IPS-11a (cell line): Measurements from ENCODE around the gene TMEM231.
"Not testable (repeated sequence)": the region's sequence is repeated elsewhere in the genome, so short reads cannot be mapped to it uniquely, and the experiment has no call there.

ENCODE experiments used
- H3K4me3 ChIP-seq: one replicate; pipeline ENCODE4 v1.5.1; 2013; ENCODE audit warnings: low read depth, low read length, control low read depth

TMEM231 gene, protein sequence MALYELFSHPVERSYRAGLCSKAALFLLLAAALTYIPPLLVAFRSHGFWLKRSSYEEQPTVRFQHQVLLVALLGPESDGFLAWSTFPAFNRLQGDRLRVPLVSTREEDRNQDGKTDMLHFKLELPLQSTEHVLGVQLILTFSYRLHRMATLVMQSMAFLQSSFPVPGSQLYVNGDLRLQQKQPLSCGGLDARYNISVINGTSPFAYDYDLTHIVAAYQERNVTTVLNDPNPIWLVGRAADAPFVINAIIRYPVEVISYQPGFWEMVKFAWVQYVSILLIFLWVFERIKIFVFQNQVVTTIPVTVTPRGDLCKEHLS

DNA sequence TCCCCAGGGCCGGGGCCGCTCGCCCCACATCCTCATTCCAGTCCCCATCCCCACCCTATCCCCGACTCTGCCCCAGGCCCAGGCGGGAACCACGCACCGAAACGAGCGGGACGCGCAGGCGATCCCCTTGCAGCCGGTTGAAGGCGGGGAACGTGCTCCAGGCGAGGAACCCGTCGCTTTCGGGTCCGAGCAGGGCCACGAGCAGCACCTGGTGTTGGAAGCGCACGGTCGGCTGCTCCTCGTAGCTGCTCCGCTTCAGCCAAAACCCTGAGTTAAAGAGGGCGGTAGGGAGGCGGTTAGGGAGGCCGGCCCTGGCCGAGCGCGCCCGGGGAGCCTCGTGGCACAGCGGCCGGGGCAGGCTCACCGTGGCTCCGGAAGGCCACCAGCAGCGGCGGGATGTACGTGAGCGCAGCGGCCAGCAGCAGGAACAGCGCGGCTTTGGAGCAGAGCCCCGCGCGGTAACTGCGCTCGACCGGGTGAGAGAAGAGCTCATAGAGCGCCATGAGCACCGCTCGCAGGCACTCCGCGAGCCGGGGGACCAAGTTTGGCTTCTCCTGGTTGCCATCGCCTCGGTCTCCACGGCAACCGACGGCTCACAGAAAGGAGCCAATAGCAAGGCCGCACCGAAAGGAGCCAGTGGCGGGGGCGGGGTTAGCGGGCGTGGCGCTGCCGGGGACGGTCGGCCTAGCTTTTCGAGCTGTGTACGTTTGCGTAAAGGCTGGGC is at the start of gene TMEM231:
TSS of gene TMEM231 (minus strand) at position 546 of the 724 bp plus-strand sequence. CDS start at position 503, 43 bp downstream.
- peak within 1 kb of the TSS; percentile 76 for H3K4me3 ChIP-seq

DNA sequence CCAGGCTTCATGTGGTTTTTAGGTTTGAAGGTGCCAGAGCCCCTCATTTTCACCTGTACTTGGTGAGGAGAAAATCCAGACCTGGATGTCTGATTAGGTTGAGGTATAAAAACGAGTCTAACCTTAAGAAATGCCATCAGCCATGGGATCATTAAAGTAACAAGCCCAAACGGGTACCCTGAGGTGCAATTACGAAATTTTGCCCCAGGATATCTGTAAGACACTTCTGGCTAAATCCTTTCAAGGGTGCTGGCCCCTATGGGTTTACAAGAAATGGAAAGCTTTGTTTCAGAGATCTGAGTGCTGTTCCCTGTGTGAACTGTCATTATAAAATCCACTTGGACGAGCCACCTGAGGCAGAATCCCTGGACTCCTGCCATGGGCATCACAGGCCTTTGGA is 47.2 kb upstream of the TMEM231 start:
- H3K4me3 ChIP-seq = no peak overlapping the region

DNA sequence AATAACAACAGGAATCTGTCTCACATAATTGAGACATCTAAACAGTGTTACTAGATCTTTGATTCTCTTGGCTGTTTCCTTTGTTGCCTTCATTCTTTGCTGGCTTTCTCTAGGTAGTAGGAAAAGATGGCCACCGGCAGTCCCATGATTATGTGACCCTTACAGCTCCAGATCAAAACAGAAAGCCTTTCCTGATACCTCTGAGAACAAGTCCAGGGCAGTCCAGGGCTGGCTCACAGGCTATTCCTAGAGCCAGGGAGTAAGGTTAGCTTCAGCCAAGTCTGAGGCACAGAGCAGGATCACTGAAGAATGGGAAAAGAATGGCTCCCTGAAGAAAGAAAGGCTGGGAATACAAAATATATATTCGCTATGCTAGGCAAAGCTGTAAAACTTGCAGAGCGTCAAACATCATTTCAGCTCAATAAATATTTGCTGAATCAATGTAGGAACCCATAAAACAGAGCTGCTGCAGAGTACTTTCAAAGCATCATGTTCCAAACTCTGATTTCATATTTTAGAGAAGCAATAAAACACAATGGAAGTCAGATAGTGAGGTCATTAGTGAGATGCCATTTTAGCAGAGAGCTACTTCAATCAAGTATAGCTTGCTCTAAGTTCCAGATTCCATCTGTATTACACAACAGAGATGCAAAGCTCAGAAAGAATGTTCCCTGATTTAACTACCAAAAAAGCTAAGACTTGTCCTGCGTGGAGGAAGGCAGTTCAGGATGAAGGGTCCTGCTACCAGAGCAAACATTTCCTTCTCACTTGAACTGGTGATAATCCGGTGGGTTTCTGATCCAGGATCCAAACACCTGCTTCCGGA is 43.6 kb upstream of the TMEM231 start:
- H3K4me3 ChIP-seq = no peak overlapping the region

DNA sequence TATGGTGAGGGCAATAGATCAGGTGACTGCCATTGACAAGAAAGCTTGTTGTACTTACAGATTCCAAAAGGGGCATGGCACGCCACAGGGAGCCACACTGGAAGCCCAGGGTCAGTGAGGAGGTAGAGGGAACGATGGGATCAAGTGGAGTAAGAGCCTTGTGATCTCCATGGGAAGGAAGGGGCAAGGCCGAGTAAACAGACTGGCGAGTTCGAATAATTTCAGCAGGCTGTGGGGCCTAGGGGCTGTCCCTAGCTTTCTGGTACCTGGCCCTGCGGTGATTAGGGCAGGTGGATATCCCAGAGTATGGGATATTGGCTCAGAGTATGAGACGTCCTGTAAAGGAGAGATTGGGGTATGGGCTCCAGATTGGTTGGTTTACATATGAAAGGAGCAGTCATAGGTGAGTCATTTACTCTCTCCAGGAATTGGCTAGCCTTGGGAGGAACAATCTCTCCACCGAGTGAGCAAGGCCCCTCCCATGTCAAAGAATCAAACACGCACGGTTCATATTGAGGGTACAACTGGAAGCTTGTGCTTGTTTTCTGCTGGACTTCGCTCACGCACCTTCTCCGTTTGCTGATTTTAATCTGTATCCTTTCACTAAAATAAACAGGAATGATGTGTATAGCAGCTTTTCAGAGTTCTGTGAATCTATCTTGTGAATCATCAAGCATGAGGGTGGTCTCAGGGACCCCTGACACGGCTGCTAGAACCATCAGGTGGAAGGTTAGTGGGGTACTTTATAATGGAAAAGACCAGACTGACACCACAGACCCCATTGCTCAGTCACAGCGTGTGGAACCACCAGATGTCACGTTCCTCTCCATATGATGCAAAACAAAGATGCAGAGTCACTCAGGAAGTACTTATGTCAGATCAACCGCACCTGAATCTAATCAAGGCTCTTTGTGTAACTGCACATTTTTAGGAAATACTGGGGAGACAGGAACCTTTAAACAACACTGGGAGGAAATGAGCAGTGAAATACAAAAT is 38.1 kb upstream of the TMEM231 start:
- H3K4me3 ChIP-seq = no peak overlapping the region

DNA sequence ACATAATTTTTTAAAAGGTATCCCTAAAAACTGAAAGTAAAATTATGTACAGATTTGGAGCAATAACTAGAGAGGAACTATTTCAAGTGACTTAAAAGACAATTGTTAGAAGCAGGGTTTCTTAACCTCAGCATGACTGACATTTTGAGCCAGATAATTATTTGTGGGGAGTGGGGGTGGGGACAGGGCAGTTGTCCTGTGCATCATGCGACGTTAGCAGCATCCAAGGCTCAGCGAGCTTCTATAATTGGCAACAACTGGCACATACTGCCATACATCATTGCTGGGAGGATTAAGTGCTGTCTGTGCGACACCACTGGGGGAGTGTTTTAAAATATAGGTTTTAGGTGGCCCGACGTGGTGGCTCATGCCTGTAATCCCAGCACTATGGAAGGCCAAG is 37.3 kb upstream of the TMEM231 start:
- no peak overlapping the region for H3K4me3 ChIP-seq

DNA sequence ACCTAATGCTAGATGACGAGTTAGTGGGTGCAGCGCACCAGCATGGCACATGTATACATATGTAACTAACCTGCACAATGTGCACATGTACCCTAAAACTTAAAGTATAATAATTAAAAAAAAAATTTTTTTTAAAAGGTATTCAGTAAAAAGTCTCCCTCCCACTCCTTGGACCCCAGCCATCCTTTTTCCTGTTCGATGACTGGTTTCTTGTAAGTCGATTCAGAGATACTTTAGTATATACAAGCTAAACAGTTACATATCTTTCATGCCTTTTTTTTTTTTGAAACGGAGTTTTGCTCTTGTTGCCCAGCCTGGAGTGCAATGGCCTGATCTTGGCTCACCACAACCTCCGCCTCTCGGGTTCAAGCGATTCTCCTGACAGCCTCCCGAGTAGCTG is 35.9 kb upstream of the TMEM231 start:
- H3K4me3 ChIP-seq = not testable (repeated sequence)

DNA sequence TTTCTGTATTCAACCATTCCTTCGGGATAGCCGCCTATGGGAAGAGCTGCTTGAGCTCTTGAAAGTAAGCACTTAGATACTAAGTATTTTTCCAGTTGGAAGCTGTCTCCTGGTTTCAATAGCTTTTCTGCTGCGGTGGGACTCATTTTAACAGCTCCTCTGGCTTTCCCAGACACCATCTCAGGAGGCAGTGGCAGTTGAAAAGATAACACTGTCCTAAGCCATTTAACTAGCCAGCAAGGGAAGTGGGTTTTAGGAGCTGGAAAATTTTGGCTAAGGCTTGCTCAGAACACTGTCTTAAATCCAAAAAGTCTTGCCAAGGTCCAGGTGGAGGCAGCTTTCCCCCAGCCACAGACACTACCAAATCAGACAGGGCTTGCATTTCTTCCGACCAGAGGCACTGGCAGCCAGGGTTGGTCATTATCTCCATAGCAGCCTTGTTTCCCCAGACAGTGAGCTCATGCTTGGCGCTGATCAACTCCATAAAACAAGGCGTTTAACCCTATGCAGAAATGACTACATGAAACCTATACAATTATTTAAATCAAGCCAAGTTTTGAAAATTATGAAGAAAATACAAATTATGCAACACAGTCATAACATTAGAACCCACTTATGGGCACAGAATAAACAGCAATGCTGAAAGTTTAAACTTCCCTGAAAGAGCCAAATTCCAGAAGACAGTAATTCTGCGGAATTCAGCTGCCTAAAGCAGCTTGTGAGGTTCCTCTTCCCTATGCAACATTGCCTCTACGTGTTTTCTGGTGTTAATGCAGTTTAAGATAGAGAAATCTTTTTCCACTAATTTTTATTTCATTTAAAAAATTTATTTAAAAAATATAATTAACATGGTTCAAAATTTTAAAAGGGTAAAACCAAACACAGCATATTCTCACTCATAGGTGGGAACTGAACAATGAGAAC is 35.1 kb upstream of the TMEM231 start:
- H3K4me3 ChIP-seq = no peak overlapping the region

DNA sequence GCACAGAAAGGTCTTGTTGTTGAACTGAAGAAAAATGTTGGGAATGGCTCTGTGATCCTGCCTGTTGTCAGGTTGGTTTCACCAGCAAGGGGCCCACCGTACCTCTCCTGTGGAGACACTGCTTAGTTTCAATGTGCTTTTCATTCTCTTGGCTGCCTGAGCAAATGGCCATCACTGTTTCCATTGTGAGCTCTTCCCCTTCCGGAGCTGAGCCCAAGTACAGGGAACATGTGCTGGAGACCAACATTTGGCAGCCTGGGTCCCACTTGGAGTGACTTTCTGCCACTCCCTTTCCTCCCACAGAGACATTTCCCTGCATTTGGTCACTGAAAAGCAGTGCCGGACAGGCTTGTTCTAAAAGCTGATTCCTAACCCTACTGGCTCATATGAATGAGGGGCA is 33.3 kb upstream of the TMEM231 start:
- no peak overlapping the region for H3K4me3 ChIP-seq

DNA sequence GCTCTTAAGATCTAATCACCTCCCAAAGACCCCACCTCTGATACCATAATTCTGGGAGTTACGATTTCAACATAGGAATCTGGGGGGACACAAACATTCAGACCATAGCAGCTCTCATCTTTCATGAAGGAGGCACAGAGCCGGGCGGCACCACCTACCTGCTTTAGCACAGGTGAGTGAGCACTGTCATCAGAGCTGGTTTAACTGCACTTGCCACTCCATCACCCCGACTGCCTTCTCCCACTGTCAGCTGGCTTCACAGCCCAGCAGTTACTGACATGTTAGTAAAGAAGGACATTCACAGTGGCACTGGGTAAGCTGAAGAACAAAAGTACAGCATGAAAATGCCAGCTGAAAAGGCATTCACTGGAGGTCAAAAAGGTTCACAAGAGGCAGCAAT is 32.7 kb upstream of the TMEM231 start:
- no peak overlapping the region for H3K4me3 ChIP-seq

DNA sequence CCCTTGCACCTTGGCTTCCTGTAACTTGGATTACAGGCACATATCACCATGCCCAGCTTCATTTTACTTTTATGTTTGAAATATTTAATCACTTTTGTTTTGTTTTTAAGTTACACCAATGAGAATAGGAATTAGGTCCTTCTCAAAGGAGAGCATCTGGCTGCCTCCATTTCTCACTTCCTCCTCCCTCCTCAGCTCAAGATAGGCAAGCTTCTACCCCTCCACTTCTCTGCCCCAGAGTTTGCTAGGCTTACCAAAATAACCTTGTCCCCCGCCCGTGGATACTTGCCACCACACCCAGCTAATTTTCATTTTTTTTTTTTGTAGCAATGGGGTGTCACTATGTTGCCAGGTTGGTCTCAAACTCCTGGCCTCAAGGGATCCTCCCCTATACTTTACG is 28.1 kb upstream of the TMEM231 start:
- H3K4me3 ChIP-seq = no peak overlapping the region

DNA sequence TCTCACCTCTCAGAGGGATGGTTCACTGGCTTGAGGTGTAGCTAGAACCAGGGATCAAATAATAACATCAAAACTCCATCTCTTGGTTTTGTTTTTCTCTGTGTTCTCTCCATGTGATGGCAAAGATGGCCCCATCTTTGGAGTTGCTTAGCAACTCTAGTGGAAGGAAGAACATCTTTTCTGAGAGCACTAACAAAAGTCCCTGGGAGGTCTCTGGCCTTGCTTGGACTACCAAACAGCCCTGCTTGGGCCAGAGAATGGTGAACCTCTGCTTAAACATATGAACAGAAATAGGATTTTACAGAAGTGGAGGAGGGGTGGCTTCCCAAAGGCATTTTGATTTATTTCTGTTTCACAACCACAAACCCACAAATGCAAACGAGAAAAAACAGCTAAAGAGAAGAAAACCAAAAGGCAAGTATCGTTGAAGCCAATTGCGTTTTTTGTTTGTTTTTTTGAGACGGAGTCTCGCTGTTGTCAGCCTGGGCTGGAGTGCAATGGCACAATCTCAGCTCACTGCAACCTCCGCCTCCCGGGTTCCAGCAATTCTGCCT is 23.3 kb upstream of the TMEM231 start:
- H3K4me3 ChIP-seq = no peak overlapping the region

DNA sequence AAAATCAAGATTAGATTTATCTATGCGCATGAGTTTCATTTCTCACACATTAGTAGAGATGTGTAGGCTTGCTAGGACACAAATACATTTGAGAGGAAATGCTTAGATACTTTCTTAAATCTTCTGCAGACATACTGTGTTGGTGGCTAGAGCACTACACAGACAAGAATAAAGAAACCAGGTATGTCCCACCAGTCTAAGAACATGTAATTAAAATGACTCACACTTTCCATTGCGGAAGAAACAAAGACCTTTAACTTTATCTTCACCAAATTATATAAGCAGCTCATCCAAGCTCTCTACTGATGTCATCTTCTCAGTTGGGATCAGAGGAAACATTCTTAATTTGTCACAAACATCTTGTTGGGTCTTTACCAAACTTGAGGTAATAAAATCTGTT is 22.7 kb upstream of the TMEM231 start:
- H3K4me3 ChIP-seq = no peak overlapping the region

DNA sequence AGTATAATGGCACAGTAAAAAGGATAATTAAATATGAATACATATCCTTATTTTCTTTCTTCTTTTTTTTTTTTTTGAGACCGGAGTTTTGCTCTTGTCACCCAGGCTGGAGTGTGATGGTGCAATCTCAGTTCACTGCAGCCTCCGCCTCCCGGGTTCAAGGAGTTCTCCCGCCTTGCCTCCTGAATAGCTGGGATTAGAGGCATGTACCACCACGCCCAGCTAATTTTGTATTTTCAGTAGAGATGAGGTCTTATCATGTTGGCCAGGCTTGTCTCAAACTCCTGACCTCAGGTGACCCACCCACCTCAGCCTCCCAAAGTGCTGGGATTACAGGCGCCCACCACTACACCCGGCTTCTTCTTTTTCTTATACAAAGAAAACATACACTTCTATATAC is 22.2 kb upstream of the TMEM231 start:
- no peak overlapping the region for H3K4me3 ChIP-seq

DNA sequence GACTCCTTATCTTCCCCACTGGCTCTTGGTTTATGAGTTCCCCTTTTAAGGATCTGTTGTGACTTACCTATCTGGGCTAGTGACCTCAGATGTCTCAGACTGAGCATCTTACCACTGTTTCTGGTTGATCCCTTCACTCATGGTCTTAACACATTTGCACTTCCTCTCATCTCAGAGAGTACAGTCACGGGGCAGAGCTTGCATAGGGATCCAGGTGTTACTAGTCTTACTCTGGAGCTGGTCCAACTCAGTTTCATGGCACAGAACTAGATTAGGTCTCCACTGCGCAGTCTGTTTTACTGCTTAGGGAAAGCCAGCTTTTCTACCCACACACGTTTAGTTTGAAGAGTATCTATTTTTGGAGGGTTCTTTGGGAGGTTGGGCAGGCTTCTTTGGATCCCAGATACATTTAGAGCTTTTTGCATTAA is 20.3 kb upstream of the TMEM231 start:
- H3K4me3 ChIP-seq = no peak overlapping the region

DNA sequence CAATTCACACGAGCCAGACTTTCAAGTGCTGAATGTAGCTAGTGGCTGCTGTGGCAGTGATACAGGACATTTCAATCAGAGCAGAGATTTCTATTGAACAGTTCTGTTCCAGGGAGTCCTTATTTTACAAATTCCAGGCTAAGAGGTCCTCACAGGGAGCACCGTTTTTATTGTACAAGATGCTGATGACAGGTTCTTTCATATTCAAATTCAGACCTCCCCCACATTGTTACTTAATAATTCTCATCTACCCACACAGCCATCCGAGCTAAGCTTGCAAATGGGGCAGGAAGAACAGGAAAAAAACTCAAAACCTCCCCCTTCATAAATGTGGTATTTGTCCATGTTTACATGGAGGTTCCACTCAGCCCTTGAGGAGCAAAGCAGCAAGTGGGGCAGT is 19.9 kb upstream of the TMEM231 start:
- no peak overlapping the region for H3K4me3 ChIP-seq

DNA sequence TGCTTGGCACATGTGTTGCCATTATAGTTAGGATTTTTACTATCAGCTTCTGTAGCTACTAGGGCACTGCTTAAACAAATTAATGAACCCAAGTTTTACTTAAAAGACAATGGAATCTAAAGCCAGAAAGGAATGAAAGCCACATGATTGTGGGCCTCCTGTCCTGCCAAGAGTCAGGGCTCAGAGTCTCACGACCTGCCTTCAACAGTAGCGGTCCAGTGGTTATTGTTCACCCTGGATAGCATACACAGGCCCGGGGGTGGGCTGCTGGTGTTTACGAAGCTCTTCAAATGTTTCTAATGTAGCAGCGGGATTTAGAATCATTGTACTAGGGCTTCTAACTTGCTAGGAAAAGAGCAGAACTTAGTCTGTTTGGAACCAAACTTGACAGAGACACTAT is 17.9 kb upstream of the TMEM231 start:
- no peak overlapping the region for H3K4me3 ChIP-seq

DNA sequence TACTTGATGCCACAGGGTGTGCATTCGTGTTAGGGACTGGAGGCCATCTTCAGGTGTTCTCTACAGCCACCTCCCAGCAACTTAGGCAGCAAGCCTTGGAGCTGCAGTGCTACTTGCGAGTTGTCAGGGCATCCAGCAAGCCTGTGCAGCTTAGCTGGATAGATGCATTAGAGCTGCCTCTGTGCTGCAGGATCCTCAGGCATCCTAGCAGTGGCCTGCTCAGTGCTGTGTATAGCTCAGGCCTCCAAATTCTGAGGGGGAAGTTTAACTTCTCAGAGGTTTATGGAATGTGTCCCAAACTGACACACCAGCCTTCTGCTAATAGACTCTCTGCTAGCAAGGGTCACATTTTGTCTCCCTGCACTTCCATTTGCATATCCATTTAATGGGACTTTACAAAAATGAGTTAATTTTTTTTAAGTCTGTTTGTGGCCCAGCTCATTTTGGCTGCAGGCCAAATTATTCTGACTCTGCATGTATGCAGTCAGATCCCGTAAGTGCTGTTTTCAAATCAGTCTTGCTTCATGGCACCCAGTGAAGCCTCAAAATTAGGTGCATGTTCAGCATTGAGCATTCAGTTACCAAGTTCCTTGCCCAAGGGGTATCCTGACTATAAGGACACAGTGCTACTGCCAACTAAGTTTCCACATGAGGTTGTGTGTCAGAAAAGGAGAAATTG is 17.0 kb upstream of the TMEM231 start:
- no peak overlapping the region for H3K4me3 ChIP-seq

DNA sequence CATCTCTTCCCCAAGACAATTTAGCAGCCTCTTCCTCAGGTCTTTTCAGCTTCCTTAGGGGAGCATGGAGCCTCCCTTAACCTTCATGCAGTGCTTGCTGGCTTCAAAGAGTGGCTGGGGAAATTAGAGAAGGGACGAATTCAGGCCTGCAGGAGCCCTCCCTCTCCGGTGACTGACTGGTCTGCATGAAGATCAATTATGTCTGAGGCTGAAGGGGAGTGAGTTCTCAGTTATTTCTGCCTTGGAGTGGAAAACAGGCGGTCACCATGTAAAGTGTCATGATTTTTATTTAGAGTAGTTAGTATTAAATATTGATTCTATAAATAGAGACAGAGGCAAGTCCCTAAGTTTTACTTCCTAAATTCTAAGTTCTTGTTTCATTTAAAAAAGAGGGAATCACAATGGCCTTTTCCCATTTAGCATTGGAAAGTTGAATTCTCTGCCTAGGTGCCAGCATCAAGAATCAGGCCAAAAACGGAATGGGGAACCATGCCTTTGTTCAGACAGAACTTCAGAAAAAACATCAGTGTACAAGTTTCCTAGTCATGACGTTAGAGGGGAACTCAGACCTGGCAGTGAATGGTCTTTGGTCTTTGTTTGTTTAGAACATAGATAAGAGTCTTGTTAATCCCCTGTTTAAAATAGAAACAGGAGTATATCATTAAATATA is 14.5 kb upstream of the TMEM231 start:
- no peak overlapping the region for H3K4me3 ChIP-seq
